Hepatocyte (in vitro differentiated cells): ENCODE measurements around the gene SETD3. TPM values are rescaled to one million over a fixed set of nuclear protein-coding genes. Genes with fewer than 3 reads are reported as not detected.

Experiments used
- DNase-seq: peaks from one replicate; pipeline ENCODE4 v3.0.0-alpha.2; 2016; ENCODE audit warnings: low spot score
- H2AFZ ChIP-seq: fragments of 200-600 bp; sonication (generic); 2 replicates; pipeline ENCODE4 v1.6.0; 2016; ENCODE audit warnings: antibody characterized with exemption, mild to moderate bottlenecking
- H3K27ac ChIP-seq: fragments of 200-600 bp; sonication (generic); 2 replicates; pipeline ENCODE4 v1.5.1; 2016; ENCODE audit warnings: mild to moderate bottlenecking
- H3K27me3 ChIP-seq: fragments of 200-600 bp; sonication (generic); 2 replicates; pipeline ENCODE4 v1.6.1; 2016
- H3K36me3 ChIP-seq: fragments of 200-600 bp; sonication (generic); replicated peaks from 2 replicates; pipeline ENCODE4 v1.5.1; 2016; ENCODE audit warnings: low read depth; ENCODE audit not compliant: insufficient read depth
- H3K4me1 ChIP-seq: fragments of 200-600 bp; sonication (generic); 2 replicates; pipeline ENCODE4 v1.5.1; 2016; ENCODE audit warnings: mild to moderate bottlenecking, moderate library complexity; ENCODE audit not compliant: insufficient read depth
- H3K4me2 ChIP-seq: fragments of 200-600 bp; sonication (generic); 2 replicates; pipeline ENCODE4 v1.6.0; 2016
- H3K4me3 ChIP-seq: fragments of 200-600 bp; sonication (generic); 2 replicates; pipeline ENCODE4 v1.5.1; 2016; ENCODE audit warnings: mild to moderate bottlenecking
- H3K79me2 ChIP-seq: fragments of 200-600 bp; sonication (generic); 2 replicates; pipeline ENCODE4 v1.6.0; 2017; ENCODE audit warnings: mild to moderate bottlenecking
- H3K9me2 ChIP-seq: fragments of 200-600 bp; sonication (generic); replicated peaks from 2 replicates; pipeline ENCODE4 v1.6.0; 2017; ENCODE audit warnings: mild to moderate bottlenecking; ENCODE audit not compliant: insufficient read depth
- H3K9me3 ChIP-seq: fragments of 200-600 bp; sonication (generic); 2 replicates; pipeline ENCODE4 v1.5.1; 2016; ENCODE audit warnings: low read depth, mild to moderate bottlenecking
- H4K20me1 ChIP-seq: fragments of 200-600 bp; sonication (generic); 2 replicates; pipeline ENCODE4 v1.6.0; 2016; ENCODE audit warnings: mild to moderate bottlenecking; ENCODE audit not compliant: insufficient read depth, poor library complexity, severe bottlenecking
- CTCF ChIP-seq: fragments of 200-600 bp; sonication (generic); IDR thresholded peaks from 2 replicates; pipeline ENCODE4 v1.5.1; 2016; ENCODE audit warnings: antibody characterized with exemption, mild to moderate bottlenecking; ENCODE audit not compliant: poor library complexity
- EZH2 ChIP-seq: fragments of 200-600 bp; sonication (generic); IDR thresholded peaks from 2 replicates; pipeline ENCODE4 v1.6.1; 2016; ENCODE audit warnings: antibody characterized with exemption, mild to moderate bottlenecking, borderline replicate concordance
- EZH2phosphoT487 ChIP-seq: fragments of 200-600 bp; sonication (generic); IDR thresholded peaks from one replicate; pipeline ENCODE4 v1.6.1; 2018; ENCODE audit warnings: antibody characterized with exemption, mild to moderate bottlenecking, low read depth, moderate library complexity; ENCODE audit not compliant: unreplicated experiment, severe bottlenecking
- WGBS: methylation state at CpG from one replicate; pipeline ENCODE4 v1.1.6; 2016; ENCODE audit warnings: low lambda C conversion rate; ENCODE audit errors: missing lambda C conversion rate; 5-methylcytosine and 5-hydroxymethylcytosine counted together
- polyA plus RNA-seq: library from polyadenylated mRNA; unstranded; fragments of >200 nt; fragmentation: Nextera tagmentation; extraction: Ambion mirVana; gene quantifications from 2 replicates; pipeline ENCODE4 v1.2.1, GENCODE V29; 2016
- total RNA-seq: library from RNA; depleted of rRNA; stranded (reverse); fragments of >200 nt; gene quantifications from 2 replicates; pipeline ENCODE4 v1.2.3, GENCODE V29; 2014

Gene SETD3
- total and polyA plus RNA-seq, 2 experiments from 2014 or later: 43.6 to 60.2 TPM

GRCh38 chr14:99461411-99462085 is 19.1 kb downstream of the SETD3 start:
- Histone ChIP-seq H3K4me3 (no peak overlapping the region), H3K4me1 (peaks cover 1% of the 10 kb centered on the region), H3K9me3 (no peaks in the 10 kb centered on the region), H3K27ac (no peak overlapping the region), H2AFZ (no peak overlapping the region), H3K27me3 (no peaks in the 10 kb centered on the region), H3K36me3 (no peaks in the 10 kb centered on the region), H3K4me2 (no peak overlapping the region), H3K79me2 (peaks cover 41% of the 10 kb centered on the region), H3K9me2 (no peaks in the 10 kb centered on the region), H4K20me1 (no peaks in the 10 kb centered on the region)
- TF ChIP-seq CTCF: no peak
- TF ChIP-seq EZH2phosphoT487: no peak
- TF ChIP-seq EZH2: no peak
- no peak for DNase-seq
- 96% methylated on average over 5 of the region's 5 CpGs for WGBS

- Histone ChIP-seq H3K36me3 (no peaks in the 10 kb centered on the region), H3K79me2 (peaks cover 34% of the 10 kb centered on the region), H3K4me1 (no peaks in the 10 kb centered on the region), H3K4me3 (no peak overlapping the region), H3K9me3 (no peaks in the 10 kb centered on the region), H3K27me3 (no peaks in the 10 kb centered on the region), H4K20me1 (no peaks in the 10 kb centered on the region), H3K9me2 (no peaks in the 10 kb centered on the region), H3K27ac (no peak overlapping the region), H3K4me2 (no peak overlapping the region), H2AFZ (no peak overlapping the region)
- DNase-seq: no peak
- no peak for TF ChIP-seq EZH2
- no peak for TF ChIP-seq EZH2phosphoT487
- no peak for TF ChIP-seq CTCF
- WGBS: 80% methylated on average over 3 of the region's 3 CpGs
Observed at GRCh38 chr14:99460793-99461192, 19.9 kb downstream of the SETD3 start.

DNA sequence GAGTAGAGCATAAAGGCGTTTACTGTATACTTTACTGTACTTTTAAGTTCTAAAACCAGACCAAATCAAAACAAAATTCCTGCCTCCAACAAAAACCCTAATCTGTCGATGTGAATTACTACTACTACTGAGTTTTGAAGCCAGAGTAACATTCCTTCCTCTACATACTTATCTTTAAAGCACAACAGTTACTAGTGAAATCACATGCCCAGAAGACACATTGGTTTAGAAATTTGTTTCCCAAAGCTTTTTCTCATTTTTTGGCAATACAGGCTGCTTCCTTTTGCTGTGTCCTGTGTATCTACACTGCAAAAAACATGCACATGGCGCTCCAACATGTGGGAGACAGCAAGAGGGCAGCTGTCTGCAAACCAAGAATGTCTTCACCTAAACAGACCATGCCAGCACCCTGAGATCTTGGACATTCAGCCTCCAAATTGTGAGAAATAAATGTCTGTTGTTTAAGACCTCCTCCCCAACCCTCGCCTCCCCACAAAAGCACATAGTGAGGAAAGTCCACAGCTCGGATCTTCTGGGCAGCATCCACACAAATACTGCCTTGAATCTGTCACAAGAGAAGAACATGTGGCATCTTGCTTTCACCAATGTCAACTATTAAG is 21.1 kb downstream of the SETD3 start:
- Histone ChIP-seq H4K20me1 (no peaks in the 10 kb centered on the region), H3K36me3 (no peaks in the 10 kb centered on the region), H3K79me2 (peaks cover 26% of the 10 kb centered on the region), H3K4me2 (no peak overlapping the region), H3K27me3 (no peaks in the 10 kb centered on the region), H2AFZ (no peak overlapping the region), H3K4me3 (no peak overlapping the region), H3K9me3 (no peaks in the 10 kb centered on the region), H3K27ac (no peak overlapping the region), H3K9me2 (no peaks in the 10 kb centered on the region), H3K4me1 (no peaks in the 10 kb centered on the region)
- no peak for TF ChIP-seq EZH2
- TF ChIP-seq EZH2phosphoT487: no peak
- TF ChIP-seq CTCF: no peak
- DNase-seq: no peak
- 88% methylated on average over 5 of the region's 5 CpGs for WGBS
